Calu3 (cell line): Measurements from ENCODE around the gene AIPL1. TPM values are rescaled to one million over a fixed set of nuclear protein-coding genes. Genes with fewer than 3 reads are reported as not detected.

Experiments
- BruUV-seq: library from RNA; stranded (reverse); fragments of 400-500 nt; replicated peaks from 2 replicates; lab custom pipeline; 2021; lab: Mats Ljungman, UMichigan
- CTCF ChIA-PET: fragments of 300-600 bp; sonication (Branson Sonifier 250); formaldehyde crosslinking; loops from one replicate; lab custom pipeline; 2022; ENCODE audit warnings: antibody characterized with exemption; lab: Charles Lee
- DNase-seq: peaks from one replicate; pipeline ENCODE4 v3.0.0; 2022
- H3K27ac Mint-ChIP-seq: one replicate; pipeline ENCODE4 v1.8.0; 2022; ENCODE audit warnings: mixed read lengths; ENCODE audit not compliant: unreplicated experiment
- H3K27me3 Mint-ChIP-seq: one replicate; pipeline ENCODE4 v1.8.0; 2022; ENCODE audit warnings: mixed read lengths; ENCODE audit not compliant: unreplicated experiment
- H3K36me3 Mint-ChIP-seq: one replicate; pipeline ENCODE4 v1.8.0; 2022; ENCODE audit warnings: mild to moderate bottlenecking, moderate library complexity, mixed read lengths; ENCODE audit not compliant: insufficient read depth, unreplicated experiment
- H3K4me1 Mint-ChIP-seq: one replicate; pipeline ENCODE4 v1.8.0; 2022; ENCODE audit warnings: mild to moderate bottlenecking, low read depth, mixed read lengths; ENCODE audit not compliant: unreplicated experiment
- H3K4me3 Mint-ChIP-seq: one replicate; pipeline ENCODE4 v1.8.0; 2022; ENCODE audit warnings: mild to moderate bottlenecking, low read depth, moderate library complexity, mixed read lengths; ENCODE audit not compliant: unreplicated experiment
- H3K9me3 Mint-ChIP-seq: one replicate; pipeline ENCODE4 v1.8.0; 2022; ENCODE audit warnings: low read depth, mixed read lengths; ENCODE audit not compliant: unreplicated experiment
- intact Hi-C: fragments of 100-400 bp; cut with micrococcal nuclease; formaldehyde crosslinking; loops from one replicate; pipeline ENCODE4 v1.10.0; 2022; ENCODE audit not compliant: unreplicated experiment
- total RNA-seq: library from RNA; stranded (reverse); gene quantifications from 2 replicates; pipeline ENCODE4 v1.2.3, GENCODE V29; 2022
- TF ChIP-seq, protein P1 (sequence below): fragments of 200-600 bp; IDR thresholded peaks from one replicate; pipeline ENCODE4 v1.8.0; 2022; ENCODE audit warnings: antibody characterized with exemption; ENCODE audit not compliant: unreplicated experiment

The AIPL1 gene
- total RNA-seq, 1 experiment from 2014 or later: not detected

DNA sequence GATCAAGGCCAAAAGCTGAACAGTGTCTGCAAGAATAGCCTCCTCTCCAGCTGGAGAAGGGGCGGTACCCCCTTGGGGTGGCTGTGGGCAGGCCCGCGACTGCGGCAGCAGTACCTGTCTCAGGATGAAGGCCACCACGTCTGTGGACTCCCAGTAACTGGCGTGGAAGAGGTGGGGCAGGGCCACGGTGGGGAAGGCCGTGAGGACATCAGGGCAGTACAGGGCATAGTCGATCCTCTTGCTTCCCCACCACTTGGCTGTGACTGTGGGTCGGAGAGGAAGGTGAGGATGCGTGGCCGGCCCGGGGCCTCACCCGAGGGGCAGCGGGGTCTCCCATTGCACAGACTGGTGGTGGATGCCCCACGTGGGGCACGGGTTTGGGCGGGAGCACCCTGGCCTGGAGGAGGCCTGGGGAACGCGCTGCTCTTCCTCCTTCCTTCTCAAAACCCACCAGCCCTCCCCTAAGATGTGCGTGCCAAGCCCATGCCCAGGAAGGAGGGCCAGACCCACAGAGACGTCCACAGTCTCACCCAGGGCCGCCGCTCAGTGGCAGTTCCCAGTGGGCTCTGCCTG, 35.3 kb upstream of the AIPL1 start:
- Mint-ChIP-seq H3K27ac (no peak overlapping the region), H3K4me3 (no peak overlapping the region), H3K36me3 (peaks cover 7% of the 10 kb centered on the region), H3K4me1 (peaks cover 16% of the 10 kb centered on the region), H3K9me3 (no peaks in the 10 kb centered on the region), H3K27me3 (no peaks in the 10 kb centered on the region)
- no peak for DNase-seq
- intact Hi-C loops: loop anchor here (5.0 to 10.0 kb wide), 3 partner anchors 82 to 177 kb away; no protein-coding TSS in a partner anchor
- BruUV-seq: no TSS peak
- TF ChIP-seq, protein P1, sequence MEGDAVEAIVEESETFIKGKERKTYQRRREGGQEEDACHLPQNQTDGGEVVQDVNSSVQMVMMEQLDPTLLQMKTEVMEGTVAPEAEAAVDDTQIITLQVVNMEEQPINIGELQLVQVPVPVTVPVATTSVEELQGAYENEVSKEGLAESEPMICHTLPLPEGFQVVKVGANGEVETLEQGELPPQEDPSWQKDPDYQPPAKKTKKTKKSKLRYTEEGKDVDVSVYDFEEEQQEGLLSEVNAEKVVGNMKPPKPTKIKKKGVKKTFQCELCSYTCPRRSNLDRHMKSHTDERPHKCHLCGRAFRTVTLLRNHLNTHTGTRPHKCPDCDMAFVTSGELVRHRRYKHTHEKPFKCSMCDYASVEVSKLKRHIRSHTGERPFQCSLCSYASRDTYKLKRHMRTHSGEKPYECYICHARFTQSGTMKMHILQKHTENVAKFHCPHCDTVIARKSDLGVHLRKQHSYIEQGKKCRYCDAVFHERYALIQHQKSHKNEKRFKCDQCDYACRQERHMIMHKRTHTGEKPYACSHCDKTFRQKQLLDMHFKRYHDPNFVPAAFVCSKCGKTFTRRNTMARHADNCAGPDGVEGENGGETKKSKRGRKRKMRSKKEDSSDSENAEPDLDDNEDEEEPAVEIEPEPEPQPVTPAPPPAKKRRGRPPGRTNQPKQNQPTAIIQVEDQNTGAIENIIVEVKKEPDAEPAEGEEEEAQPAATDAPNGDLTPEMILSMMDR: no peak
- CTCF ChIA-PET: no interaction called here

DNA sequence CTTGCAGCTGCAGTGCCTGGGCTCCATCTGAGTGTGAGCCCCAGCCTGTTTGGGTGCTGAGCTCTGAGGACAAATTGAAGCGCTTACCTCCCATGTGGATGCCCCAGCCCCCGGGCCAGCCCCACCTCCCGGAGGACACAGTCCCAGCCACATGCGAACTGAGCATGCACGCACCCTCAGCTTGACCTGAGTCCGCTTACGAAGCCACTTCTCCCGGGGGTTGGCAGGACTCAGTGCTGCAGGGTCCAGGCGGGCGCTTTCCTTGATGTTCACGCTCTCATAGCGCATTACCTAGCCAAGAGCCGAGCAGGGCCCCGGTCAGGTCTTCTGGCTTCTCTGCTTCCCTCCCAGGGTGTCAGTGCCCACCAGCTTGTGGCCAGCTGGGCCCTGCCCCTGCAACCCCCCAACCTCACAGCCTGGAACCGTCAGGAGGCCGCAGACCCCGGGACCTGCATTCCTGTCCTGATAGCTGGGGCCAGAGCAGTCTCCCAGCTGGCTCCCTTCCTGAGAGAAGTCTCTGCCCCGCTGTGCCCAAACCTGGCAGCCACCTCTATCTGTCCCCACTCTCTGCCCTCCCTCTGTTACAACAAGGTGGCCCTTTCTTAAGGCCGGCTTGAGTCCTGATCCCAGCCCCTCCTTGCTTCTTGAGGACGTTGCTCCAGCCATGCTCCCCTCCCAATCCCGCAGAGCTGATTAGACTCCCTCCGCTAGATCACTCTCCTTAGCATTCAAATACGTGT, 33.3 kb upstream of the AIPL1 start:
- intact Hi-C loops: no loop called here
- Mint-ChIP-seq H3K27ac (no peak overlapping the region), H3K4me1 (peaks cover 14% of the 10 kb centered on the region), H3K36me3 (peaks cover 5% of the 10 kb centered on the region), H3K4me3 (no peak overlapping the region), H3K27me3 (no peaks in the 10 kb centered on the region), H3K9me3 (no peaks in the 10 kb centered on the region)
- TF ChIP-seq, protein P1: no peak
- CTCF ChIA-PET: no interaction called here
- DNase-seq: no peak
- BruUV-seq: no TSS peak

DNA sequence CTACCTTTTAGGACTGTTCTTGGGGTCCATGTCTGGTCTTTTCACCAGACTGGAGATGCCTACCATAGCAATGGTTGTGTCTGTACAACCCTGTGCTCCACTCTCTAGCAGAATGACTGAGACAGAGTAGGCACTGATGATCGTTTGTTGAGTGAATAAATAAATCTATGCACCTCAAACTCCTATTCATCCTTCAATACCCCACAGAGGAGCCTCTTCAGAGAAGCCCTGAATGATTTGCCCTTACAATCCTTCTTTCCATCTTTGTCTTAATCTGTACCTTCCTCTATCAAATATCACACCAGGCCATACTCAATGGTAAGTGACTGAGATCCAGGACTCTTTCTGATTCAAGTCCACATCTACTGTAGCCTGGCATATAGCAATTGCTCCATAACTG, 32.6 kb upstream of the AIPL1 start:
- Mint-ChIP-seq H3K4me1 (peaks cover 7% of the 10 kb centered on the region), H3K36me3 (no peaks in the 10 kb centered on the region), H3K27ac (no peak overlapping the region), H3K4me3 (no peak overlapping the region), H3K9me3 (no peaks in the 10 kb centered on the region), H3K27me3 (no peaks in the 10 kb centered on the region)
- BruUV-seq: no TSS peak
- CTCF ChIA-PET: no interaction called here
- no peak for DNase-seq
- intact Hi-C loops: no loop called here
- TF ChIP-seq, protein P1: no peak

DNA sequence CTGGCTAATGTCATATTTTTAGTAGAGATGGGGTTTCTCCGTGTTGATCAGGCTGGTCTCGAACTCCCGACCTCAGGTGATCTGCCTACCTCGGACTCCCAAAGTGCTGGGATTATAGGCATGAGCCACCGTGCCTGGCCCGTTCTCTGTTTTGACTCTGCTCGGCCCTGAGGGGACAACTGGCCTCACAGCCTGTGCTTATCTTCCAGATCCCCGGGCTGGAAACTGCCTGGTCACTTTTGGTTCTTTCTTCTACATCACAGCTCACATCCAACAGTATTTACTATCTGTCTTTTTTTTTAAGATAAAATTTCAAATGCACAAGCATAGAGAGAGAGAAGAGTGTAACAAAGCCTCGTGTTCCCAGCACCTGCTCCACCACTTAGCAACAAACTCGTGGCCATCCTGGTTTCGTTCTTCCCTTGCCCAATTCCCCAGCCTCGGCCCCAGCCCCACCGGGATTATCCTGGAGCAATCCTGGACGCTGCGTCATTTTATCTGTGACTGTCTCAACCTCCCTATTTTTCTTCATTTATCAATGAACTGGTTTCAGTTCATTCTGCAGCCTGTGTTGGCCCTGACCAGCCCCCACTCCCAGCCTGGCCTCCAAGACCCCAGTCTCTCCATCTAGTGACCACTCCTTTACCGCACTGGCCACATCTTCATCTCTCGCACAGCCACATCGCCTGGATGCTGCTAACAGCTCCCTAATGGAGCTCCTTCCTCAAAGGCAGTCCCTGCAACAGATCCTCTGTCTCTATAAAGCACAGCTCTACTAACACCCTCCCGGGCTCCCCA, 30.5 kb upstream of the AIPL1 start:
- no peak for DNase-seq
- Mint-ChIP-seq H3K36me3 (no peaks in the 10 kb centered on the region), H3K27me3 (no peaks in the 10 kb centered on the region), H3K9me3 (no peaks in the 10 kb centered on the region), H3K27ac (no peak overlapping the region), H3K4me3 (no peak overlapping the region), H3K4me1 (no peaks in the 10 kb centered on the region)
- intact Hi-C loops: no loop called here
- CTCF ChIA-PET: interaction anchor here (0.6 kb wide), 2 partner anchors 100 to 1385 kb away, joined by 3 to 5 read pairs; no protein-coding TSS in a partner anchor
- no TSS peak for BruUV-seq
- TF ChIP-seq, protein P1: no peak
